HEK293 (cell line): ENCODE data around the gene DCHS2.

Experiments
- CTCF ChIA-PET: fragments of 350-600 bp; formaldehyde crosslinking; extraction: SDS; loops from one replicate; lab custom pipeline; 2021; ENCODE audit warnings: antibody characterized with exemption; lab: Yijun Ruan, JAX
- POLR2A ChIA-PET: fragments of 300-600 bp; formaldehyde crosslinking; extraction: SDS; loops from one replicate; lab custom pipeline; 2020; ENCODE audit warnings: antibody characterized with exemption, inconsistent platforms; lab: Yijun Ruan, JAX
- H3K27ac ChIP-seq: fragments of 200-500 bp; sonication (Bioruptor generic); 2 replicates; pipeline ENCODE4 v1.5.1; 2014; ENCODE audit warnings: low read depth, low read length, control low read depth, inconsistent platforms; ENCODE audit errors: extremely low read depth
- H3K36me3 ChIP-seq, 2 experiments: fragments of 200-500 bp in 1 of 2; sonication (Bioruptor generic) in 1 of 2; 1 replicate in 1 of 2; 2 replicates in 1 of 2; pipeline ENCODE4 v1.5.1; 2014 to 2017; ENCODE audit warnings: inconsistent platforms in 2 of 2, low read length in 2 of 2; ENCODE audit not compliant: control insufficient read depth in 2 of 2, insufficient read depth in 1 of 2
- H3K4me1 ChIP-seq: fragments of 200-500 bp; sonication (Bioruptor generic); 2 replicates; pipeline ENCODE4 v1.5.1; 2014; ENCODE audit warnings: mild to moderate bottlenecking, low read length, inconsistent platforms; ENCODE audit not compliant: control insufficient read depth, insufficient read depth
- H3K4me3 ChIP-seq: 2 replicates; pipeline ENCODE4 v1.5.1; 2011; ENCODE audit warnings: low read depth, mild to moderate bottlenecking, control low read depth, low read length, moderate library complexity
- H3K9me3 ChIP-seq: fragments of 200-500 bp; sonication (Bioruptor generic); 2 replicates; pipeline ENCODE4 v1.5.1; 2014; ENCODE audit warnings: low read depth, low read length, inconsistent platforms; ENCODE audit not compliant: control insufficient read depth, insufficient read depth
- GLI4 ChIP-seq: fragments of 450-650 bp; formaldehyde crosslinking; IDR thresholded peaks from 2 replicates; pipeline ENCODE4 v1.5.1; 2016; ENCODE audit warnings: missing biosample characterization, missing genetic modification characterization
- KLF8 ChIP-seq: fragments of 450-650 bp; formaldehyde crosslinking; IDR thresholded peaks from 2 replicates; pipeline ENCODE4 v1.5.1; 2016; ENCODE audit warnings: missing biosample characterization, missing genetic modification characterization
- OVOL3 ChIP-seq: fragments of 450-650 bp; formaldehyde crosslinking; IDR thresholded peaks from 2 replicates; pipeline ENCODE4 v1.5.1; 2016; ENCODE audit warnings: missing biosample characterization, missing genetic modification characterization
- SP2 ChIP-seq: fragments of 450-650 bp; formaldehyde crosslinking; IDR thresholded peaks from 2 replicates; pipeline ENCODE4 v1.5.1; 2016; ENCODE audit warnings: missing biosample characterization, missing genetic modification characterization
- SP3 ChIP-seq: fragments of 450-650 bp; formaldehyde crosslinking; IDR thresholded peaks from 2 replicates; pipeline ENCODE4 v1.5.1; 2016; ENCODE audit warnings: missing biosample characterization, missing genetic modification characterization
- ZBTB48 ChIP-seq: fragments of 450-650 bp; formaldehyde crosslinking; IDR thresholded peaks from 2 replicates; pipeline ENCODE4 v1.5.1; 2016; ENCODE audit warnings: missing biosample characterization, missing genetic modification characterization
- ZNF169 ChIP-seq: fragments of 450-650 bp; formaldehyde crosslinking; IDR thresholded peaks from 2 replicates; pipeline ENCODE4 v1.5.1; 2016; ENCODE audit warnings: missing biosample characterization, missing genetic modification characterization
- ZNF19 ChIP-seq: fragments of 450-650 bp; formaldehyde crosslinking; IDR thresholded peaks from 2 replicates; pipeline ENCODE4; 2016; ENCODE audit warnings: missing biosample characterization, missing genetic modification characterization, low read depth
- ZNF2 ChIP-seq: fragments of 450-650 bp; formaldehyde crosslinking; IDR thresholded peaks from 2 replicates; pipeline ENCODE4 v1.5.1; 2016; ENCODE audit warnings: missing biosample characterization, missing genetic modification characterization
- ZNF366 ChIP-seq: fragments of 450-650 bp; formaldehyde crosslinking; conservative IDR thresholded peaks from 2 replicates; pipeline ENCODE4 v1.5.1; 2016; ENCODE audit warnings: missing biosample characterization, missing genetic modification characterization
- ZNF394 ChIP-seq: fragments of 450-650 bp; formaldehyde crosslinking; IDR thresholded peaks from 2 replicates; pipeline ENCODE4 v1.5.1; 2016; ENCODE audit warnings: missing biosample characterization, missing genetic modification characterization, mild to moderate bottlenecking, moderate library complexity, borderline replicate concordance
- ZNF488 ChIP-seq: fragments of 450-650 bp; formaldehyde crosslinking; IDR thresholded peaks from 2 replicates; pipeline ENCODE4 v1.5.1; 2016; ENCODE audit warnings: missing biosample characterization, missing genetic modification characterization
- ZNF548 ChIP-seq: fragments of 450-650 bp; formaldehyde crosslinking; IDR thresholded peaks from 2 replicates; pipeline ENCODE4 v1.5.1; 2016; ENCODE audit warnings: missing biosample characterization, missing genetic modification characterization
- ZNF670 ChIP-seq: fragments of 450-650 bp; formaldehyde crosslinking; IDR thresholded peaks from 2 replicates; pipeline ENCODE4 v1.5.1; 2016; ENCODE audit warnings: missing biosample characterization, missing genetic modification characterization, low read depth
- ZNF747 ChIP-seq: fragments of 450-650 bp; formaldehyde crosslinking; IDR thresholded peaks from 2 replicates; pipeline ENCODE4 v1.5.1; 2016; ENCODE audit warnings: missing biosample characterization, missing genetic modification characterization
- ZNF785 ChIP-seq: fragments of 450-650 bp; formaldehyde crosslinking; IDR thresholded peaks from 2 replicates; pipeline ENCODE4 v1.5.1; 2016; ENCODE audit warnings: missing biosample characterization, missing genetic modification characterization
- ZNF837 ChIP-seq: fragments of 450-650 bp; formaldehyde crosslinking; IDR thresholded peaks from 2 replicates; pipeline ENCODE4 v1.5.1; 2016; ENCODE audit warnings: missing biosample characterization, missing genetic modification characterization
- ZXDB ChIP-seq: fragments of 450-650 bp; formaldehyde crosslinking; IDR thresholded peaks from 2 replicates; pipeline ENCODE4 v1.5.1; 2016; ENCODE audit warnings: missing biosample characterization, missing genetic modification characterization
- TF ChIP-seq, protein P1 (sequence below): fragments of 450-650 bp; formaldehyde crosslinking; IDR thresholded peaks from 2 replicates; pipeline ENCODE4 v1.5.1; 2017; ENCODE audit warnings: missing biosample characterization, missing genetic modification characterization
- TF ChIP-seq, protein P2 (sequence below): fragments of 450-650 bp; formaldehyde crosslinking; conservative IDR thresholded peaks from 2 replicates; pipeline ENCODE4 v1.5.1; 2016; ENCODE audit warnings: low read depth, missing biosample characterization, missing genetic modification characterization

Gene DCHS2

GRCh38 chr4:154471526-154472331, 19.9 kb downstream of the DCHS2 start (continued):
- TF ChIP-seq ZNF366 (tag by site-specific recombination) (no peak), SP2 (tag by site-specific recombination) (no peak), SP3 (tag by site-specific recombination) (no peak), ZNF19 (no peak), KLF8 (tag by site-specific recombination) (no peak), ZNF837 (tag by site-specific recombination) (no peak), ZNF2 (tag by site-specific recombination) (no peak), ZNF548 (tag by site-specific recombination) (no peak), ZNF670 (tag by site-specific recombination) (no peak)

DNA sequence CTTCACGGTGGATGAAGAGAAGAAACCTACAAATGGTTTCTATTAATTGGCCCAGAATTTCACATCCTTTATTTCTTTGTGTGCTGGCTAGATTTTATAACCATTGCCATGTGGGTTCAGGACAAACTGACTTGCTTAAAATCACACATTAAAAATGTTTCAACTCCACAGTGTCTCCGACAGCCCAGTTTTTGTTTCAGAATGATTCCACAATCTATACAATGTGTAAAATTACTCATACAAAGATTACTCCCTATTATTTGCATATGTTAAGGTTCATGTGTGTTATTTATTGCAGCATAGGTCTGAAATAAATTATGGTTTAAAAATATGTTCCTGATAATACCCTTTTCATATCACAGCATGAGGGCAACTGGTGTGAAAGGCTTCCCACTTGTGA, 20.6 kb downstream of the DCHS2 start:
- CTCF ChIA-PET = no interaction called here
- Histone ChIP-seq H3K4me3 (no peak overlapping the region), H3K36me3 (no peaks in the 10 kb centered on the region), H3K27ac (no peak overlapping the region), H3K9me3 (no peaks in the 10 kb centered on the region), H3K4me1 (peaks cover 4% of the 10 kb centered on the region; the same call in 1 of the 2 replicates)
- TF ChIP-seq GLI4 (tag by site-specific recombination) (no peak), OVOL3 (no peak), ZNF394 (tag by site-specific recombination) (no peak), ZNF785 (tag by site-specific recombination) (no peak), ZNF19 (no peak), ZNF488 (tag by site-specific recombination) (no peak), ZNF169 (no peak), ZBTB48 (no peak), SP2 (tag by site-specific recombination) (no peak), ZNF747 (no peak), ZXDB (no peak)
- TF ChIP-seq, protein P1, sequence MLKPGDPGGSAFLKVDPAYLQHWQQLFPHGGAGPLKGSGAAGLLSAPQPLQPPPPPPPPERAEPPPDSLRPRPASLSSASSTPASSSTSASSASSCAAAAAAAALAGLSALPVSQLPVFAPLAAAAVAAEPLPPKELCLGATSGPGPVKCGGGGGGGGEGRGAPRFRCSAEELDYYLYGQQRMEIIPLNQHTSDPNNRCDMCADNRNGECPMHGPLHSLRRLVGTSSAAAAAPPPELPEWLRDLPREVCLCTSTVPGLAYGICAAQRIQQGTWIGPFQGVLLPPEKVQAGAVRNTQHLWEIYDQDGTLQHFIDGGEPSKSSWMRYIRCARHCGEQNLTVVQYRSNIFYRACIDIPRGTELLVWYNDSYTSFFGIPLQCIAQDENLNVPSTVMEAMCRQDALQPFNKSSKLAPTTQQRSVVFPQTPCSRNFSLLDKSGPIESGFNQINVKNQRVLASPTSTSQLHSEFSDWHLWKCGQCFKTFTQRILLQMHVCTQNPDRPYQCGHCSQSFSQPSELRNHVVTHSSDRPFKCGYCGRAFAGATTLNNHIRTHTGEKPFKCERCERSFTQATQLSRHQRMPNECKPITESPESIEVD (tag by site-specific recombination) = no peak
- TF ChIP-seq, protein P2, sequence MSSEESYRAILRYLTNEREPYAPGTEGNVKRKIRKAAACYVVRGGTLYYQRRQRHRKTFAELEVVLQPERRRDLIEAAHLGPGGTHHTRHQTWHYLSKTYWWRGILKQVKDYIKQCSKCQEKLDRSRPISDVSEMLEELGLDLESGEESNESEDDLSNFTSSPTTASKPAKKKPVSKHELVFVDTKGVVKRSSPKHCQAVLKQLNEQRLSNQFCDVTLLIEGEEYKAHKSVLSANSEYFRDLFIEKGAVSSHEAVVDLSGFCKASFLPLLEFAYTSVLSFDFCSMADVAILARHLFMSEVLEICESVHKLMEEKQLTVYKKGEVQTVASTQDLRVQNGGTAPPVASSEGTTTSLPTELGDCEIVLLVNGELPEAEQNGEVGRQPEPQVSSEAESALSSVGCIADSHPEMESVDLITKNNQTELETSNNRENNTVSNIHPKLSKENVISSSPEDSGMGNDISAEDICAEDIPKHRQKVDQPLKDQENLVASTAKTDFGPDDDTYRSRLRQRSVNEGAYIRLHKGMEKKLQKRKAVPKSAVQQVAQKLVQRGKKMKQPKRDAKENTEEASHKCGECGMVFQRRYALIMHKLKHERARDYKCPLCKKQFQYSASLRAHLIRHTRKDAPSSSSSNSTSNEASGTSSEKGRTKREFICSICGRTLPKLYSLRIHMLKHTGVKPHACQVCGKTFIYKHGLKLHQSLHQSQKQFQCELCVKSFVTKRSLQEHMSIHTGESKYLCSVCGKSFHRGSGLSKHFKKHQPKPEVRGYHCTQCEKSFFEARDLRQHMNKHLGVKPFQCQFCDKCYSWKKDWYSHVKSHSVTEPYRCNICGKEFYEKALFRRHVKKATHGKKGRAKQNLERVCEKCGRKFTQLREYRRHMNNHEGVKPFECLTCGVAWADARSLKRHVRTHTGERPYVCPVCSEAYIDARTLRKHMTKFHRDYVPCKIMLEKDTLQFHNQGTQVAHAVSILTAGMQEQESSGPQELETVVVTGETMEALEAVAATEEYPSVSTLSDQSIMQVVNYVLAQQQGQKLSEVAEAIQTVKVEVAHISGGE (tag by site-specific recombination) = no peak
- POLR2A ChIA-PET = no interaction called here
